Measurements from ENCODE around the gene CALHM1.
"Not testable (repeated sequence)": the region's sequence is repeated elsewhere in the genome, so short reads cannot be mapped to it uniquely, and the experiment has no call there.

The CALHM1 gene, protein sequence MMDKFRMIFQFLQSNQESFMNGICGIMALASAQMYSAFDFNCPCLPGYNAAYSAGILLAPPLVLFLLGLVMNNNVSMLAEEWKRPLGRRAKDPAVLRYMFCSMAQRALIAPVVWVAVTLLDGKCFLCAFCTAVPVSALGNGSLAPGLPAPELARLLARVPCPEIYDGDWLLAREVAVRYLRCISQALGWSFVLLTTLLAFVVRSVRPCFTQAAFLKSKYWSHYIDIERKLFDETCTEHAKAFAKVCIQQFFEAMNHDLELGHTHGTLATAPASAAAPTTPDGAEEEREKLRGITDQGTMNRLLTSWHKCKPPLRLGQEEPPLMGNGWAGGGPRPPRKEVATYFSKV

DNA sequence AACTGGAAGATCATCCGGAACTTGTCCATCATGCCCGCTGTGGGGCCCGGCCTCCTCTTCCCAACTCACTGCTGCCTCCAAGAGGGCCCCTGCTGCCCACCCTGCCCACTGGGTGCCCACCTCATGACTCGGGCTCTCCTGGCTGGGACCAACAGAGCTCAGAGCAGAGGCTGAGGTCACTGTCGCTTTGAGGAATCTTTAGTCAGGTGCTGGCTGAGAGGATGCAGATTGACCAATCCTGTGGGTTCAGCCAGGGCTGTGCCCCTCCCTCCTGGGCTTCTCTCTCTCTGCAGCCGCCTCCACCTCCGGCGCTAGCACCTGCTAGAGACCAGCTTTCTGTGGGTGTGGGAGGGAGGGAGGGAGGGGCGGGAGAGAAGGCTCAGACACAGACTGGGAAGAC, at the start of gene CALHM1:
TSS of gene CALHM1 (minus strand) at position 181 of the 400 bp plus-strand sequence. CDS start at position 32, 149 bp downstream.
- no peak for DNase-seq (ENCODE audit: low spot score)

DNA sequence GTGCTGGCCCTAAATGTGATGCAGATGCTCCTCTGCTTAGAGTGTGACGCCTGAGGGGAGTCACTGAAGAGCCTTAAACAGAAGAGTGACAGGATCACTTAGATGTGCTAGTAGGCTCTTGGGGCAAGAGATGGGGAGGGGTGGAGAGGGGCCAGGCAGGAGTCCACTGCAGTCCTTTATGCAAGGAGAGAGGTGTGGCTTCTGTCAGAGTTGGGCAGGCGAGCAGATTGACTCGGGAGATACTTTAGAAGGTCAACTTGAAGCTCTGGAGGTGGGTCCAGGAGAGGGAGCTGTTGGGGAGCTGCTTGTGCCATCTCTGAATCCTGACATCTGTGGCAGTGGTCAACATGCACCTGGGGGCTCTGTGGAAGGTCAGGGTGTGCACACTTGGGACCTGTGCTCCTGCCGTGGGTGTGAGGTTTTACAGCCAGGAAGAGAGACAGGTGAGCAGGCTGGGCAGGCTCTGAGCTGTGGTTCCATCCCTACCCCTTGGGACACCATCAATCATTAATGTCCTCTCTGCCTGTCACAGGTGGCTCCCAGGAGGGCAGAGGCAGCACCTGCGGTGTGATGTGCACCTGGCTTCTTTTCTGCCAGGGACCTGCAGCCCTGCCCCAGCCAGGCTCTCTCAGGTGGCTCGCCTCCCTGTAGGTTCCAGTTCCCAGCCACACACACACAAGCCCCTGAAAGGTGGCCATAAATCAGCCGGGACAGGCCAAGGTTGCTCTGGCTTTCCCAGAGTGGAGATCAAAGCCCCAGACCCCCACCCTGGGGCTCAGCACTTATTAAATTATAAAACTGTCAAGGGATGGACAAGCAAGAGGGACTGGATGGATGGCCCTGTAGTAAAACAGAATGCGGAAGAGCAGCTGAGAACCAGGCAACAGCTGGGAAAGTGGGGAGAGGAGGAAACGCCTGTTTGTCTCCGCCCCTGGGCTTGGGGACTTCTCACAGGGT, 48.8 kb upstream of the CALHM1 start:
- DNase-seq (ENCODE audit: low spot score): no peak

- DNase-seq (ENCODE audit: low spot score): no peak
These were observed 47.4 kb upstream of the CALHM1 start for GRCh38 chr10:103506061-103506460.

DNA sequence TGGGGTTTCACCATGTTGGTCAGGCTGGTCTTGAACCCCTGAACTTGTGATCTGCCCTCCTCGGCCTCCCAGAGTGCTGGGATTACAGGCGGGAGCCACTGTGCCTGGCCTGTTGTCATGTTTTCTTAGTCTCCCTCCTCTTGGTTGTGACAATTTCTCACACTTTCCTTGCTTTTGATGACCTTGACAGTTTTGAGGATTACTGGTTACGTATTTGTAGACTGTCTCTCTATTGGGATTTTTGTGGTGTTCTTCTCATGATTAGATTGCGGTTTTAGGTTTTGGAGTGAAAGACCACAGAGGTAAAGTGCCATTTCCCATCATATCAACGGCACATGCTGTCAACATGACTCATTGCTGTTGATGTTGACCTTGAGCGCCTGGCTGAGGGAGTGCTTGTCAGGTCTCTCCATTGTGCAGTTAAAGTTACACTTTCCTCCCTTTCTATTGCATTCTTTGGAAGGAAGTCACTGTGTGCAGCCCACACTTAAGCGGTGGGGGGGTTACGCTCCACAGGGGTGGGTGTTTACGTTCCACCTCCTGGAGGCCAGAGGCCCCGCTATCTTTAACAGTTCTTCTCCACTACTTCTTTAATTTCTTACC, 45.6 kb upstream of the CALHM1 start:
- no peak for DNase-seq (ENCODE audit: low spot score)

- not testable (repeated sequence) for DNase-seq (ENCODE audit: low spot score)
These were observed 45.1 kb upstream of the CALHM1 start for GRCh38 chr10:103503777-103504176.

- no peak for DNase-seq (ENCODE audit: low spot score)
These were observed 44.4 kb upstream of the CALHM1 start for GRCh38 chr10:103502849-103503660.

GRCh38 chr10:103501186-103501585, 42.5 kb upstream of the CALHM1 start:
- DNase-seq (ENCODE audit: low spot score): no peak

DNA sequence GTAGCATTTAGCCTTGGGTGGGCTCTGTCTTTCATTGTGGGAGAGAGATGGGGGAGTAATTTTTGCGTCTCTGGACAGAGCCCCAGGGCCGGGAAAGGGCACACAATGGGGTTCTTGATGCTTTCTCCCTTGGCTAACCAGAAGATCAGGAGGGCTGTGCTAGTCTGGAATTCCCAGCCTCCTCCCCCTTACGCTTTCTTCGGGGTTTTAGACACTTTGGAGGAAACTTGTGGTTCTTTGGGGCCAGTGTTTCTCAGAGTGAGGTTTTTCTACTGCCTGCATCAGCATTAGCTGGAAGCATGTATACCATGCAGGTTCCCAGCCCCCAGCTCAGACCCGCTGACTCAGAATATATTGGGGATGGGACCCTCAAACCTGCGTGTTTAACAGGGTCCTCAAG, 41.8 kb upstream of the CALHM1 start:
- DNase-seq (ENCODE audit: low spot score): no peak

- DNase-seq (ENCODE audit: low spot score): peak; percentile 42
These were observed 41.2 kb upstream of the CALHM1 start for GRCh38 chr10:103499881-103500280.

DNA sequence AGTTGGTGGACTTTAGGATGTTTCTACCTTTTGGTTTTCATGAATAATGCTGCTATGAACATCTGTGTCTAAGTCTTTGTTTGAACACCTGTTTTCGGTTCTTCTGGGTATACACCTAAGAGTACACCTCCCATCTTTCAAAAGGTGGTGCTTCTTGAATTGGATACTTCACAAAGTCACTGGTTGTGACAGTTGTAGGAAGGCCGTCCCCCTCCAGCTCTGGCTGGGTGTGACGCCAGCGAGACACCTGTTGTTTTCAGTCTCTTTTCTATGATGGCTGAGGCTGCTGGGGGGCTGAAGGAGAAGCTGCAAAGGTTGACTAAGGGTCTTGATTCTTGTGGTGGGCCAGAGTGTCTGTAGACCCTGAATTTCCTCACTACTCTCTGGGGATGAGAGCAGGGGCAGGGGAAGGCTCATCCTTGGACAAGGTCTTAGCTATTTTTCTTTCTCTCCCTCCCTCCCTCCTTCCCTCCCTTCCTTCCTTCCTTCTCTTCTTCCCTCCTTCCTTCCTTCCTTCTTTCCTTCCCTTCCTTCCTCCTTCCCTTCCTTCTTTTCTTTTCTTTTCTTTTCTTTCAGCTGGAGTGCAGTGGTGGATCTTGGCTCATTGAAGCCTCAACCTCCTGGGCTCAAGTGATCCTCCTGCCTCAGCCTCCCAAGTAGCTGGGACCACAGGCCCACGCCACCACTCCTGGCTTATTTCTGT, 40.4 kb upstream of the CALHM1 start:
- no peak for DNase-seq (ENCODE audit: low spot score)

GRCh38 chr10:103497161-103497915, 38.6 kb upstream of the CALHM1 start:
- DNase-seq (ENCODE audit: low spot score): peak; percentile 42

- DNase-seq (ENCODE audit: low spot score): no peak
These were observed 36.6 kb upstream of the CALHM1 start for GRCh38 chr10:103495321-103495720.

DNA sequence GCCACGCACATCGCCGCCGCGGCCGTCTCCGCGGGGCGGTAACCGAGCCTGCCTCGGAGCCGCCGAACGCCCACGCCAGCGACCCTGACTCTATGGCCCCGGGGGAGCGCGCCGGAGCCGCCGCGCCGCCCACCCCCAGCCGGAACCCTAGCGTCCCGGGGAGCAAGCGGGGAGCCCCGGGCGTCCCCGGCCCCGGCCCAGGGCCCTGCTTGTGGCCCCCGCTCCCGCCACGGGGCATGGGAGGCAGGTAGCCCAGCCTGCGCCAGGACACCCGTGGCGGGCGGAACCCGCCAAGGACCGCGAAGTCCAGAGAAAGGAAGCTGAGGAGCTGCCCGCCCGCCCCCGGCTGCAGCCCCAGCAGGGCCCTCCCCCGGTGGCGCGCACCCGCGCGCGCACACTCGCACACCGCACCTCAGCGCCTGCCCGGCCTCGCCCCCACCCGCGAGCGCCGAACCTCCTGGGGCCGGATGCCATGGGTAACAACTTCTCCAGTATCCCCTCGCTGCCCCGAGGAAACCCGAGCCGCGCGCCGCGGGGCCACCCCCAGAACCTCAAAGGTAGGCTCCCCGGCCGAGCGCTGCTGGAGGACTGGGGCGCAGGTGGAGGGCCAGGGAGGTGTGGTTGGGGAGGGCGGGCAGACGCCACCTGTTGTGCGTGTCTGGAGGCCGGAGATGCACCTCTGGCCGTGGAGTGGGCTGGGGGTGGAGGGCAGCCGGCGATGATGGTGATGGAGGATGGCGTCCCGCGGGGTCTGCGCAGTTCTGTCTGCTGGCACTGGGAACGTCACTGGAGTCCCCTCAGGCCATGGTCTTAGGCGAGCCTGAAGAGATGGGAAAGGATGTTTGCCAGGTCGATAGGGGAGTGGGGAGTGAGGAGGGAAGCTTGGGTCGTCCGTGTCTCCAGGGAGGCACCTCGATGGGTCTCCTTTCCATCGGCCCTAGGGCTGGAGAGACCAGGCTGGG, 35.5 kb upstream of the CALHM1 start:
- DNase-seq (ENCODE audit: low spot score): no peak

- DNase-seq (ENCODE audit: low spot score): peak; percentile 50
These were observed 34.7 kb upstream of the CALHM1 start, which contains the start of gene NEURL1 for GRCh38 chr10:103493362-103493915. NEURL1 (plus strand) TSS chr10:103493705; CDS start chr10:103494388, 683 bp downstream.

- DNase-seq (ENCODE audit: low spot score): no peak
These were observed 34.1 kb upstream of the CALHM1 start for GRCh38 chr10:103492655-103493261.

DNA sequence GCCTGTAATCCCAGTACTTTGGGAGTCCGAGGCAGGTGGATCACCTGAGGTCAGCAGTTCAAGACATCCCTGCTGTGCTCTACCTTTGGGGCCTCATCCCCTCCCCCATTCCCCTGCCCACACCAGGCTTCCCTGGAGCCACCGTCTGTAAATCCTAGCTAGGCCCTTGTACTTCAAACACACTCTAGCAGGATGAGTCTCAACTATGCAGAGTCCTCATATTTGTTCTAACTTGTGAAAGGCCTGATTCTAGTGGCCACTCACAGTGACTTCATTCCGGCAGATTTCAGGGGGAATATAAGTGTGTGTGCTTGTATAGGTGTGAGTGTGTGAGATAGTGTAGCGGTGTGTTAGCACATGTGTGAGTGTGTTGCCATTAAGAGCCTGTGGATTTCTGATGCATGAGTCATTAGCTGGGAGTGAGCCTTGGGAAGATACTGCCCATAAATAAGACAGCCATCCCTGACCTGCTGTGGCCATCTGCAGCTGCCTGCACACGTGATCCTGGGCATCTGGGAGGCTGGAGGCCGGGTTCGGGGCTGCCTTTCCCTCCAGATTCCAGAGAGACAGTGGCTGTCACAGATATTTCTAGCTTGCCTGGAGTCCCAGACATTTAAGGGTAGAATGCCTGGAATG, 33.1 kb upstream of the CALHM1 start:
- no peak for DNase-seq (ENCODE audit: low spot score)

- DNase-seq (ENCODE audit: low spot score): no peak
These were observed 32.2 kb upstream of the CALHM1 start for GRCh38 chr10:103490986-103491314.

GRCh38 chr10:103487410-103487708, 28.7 kb upstream of the CALHM1 start:
- no peak for DNase-seq (ENCODE audit: low spot score)

Data from putamen (tissue), 1 donor.